ENCODE results near the gene KRT76. TPM values are rescaled to one million over a fixed set of nuclear protein-coding genes. Genes with fewer than 3 reads are reported as not detected.

KRT76 gene
- total RNA-seq, 1 experiment from 2014 or later, result not detected

DNA sequence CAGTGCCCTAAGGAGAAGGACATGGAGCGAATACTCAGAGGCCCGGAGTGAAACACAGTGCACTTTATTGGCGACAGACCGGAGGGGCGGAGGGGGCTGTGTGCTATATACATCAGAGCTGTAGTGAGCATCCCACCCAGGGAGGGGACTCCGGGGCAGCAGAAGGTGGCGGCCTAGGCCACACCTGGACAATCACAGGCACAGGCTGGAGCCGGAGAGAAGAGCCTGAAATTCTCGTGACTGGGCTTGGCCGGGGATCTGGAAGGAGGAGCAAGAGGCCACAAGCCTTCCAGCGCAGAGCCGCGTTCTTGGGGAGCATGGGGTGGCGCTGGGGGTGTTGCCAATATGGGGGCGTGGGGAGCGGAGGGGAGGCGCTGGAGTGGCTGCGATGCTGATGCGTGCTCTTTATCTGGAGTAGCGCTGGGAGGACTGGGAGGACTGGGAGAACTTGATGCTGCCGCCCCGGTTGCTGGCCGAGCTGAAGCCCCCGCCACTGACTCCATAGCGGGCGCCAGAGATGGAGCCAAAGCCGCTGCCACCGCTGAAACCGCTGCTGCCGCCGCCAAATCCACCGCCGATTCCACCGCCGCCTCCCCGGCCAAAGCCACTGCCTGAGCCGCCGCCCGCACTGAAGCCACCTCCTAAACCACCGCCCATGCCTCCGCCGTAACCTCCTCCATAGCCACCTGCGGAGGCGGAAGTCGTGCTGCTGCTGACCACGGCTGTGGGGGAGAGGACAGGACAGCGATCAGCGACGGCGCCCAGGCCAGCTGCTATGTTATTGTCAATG lies 12.7 kb upstream of the KRT76 start:
- TF ChIP-seq, protein P1, sequence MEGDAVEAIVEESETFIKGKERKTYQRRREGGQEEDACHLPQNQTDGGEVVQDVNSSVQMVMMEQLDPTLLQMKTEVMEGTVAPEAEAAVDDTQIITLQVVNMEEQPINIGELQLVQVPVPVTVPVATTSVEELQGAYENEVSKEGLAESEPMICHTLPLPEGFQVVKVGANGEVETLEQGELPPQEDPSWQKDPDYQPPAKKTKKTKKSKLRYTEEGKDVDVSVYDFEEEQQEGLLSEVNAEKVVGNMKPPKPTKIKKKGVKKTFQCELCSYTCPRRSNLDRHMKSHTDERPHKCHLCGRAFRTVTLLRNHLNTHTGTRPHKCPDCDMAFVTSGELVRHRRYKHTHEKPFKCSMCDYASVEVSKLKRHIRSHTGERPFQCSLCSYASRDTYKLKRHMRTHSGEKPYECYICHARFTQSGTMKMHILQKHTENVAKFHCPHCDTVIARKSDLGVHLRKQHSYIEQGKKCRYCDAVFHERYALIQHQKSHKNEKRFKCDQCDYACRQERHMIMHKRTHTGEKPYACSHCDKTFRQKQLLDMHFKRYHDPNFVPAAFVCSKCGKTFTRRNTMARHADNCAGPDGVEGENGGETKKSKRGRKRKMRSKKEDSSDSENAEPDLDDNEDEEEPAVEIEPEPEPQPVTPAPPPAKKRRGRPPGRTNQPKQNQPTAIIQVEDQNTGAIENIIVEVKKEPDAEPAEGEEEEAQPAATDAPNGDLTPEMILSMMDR (conservative IDR thresholded peaks at IDR 0.05), result no peak
- no peaks in the 10 kb centered on the region for H3K36me3 Mint-ChIP-seq (ENCODE audit: insufficient read depth in 1 of 3, low read depth in 3 of 3)

More for the DNA sequence above, 12.7 kb upstream of the KRT76 start:
- H3K27me3 Mint-ChIP-seq (ENCODE audit: low read depth), result peaks cover 9% of the 10 kb centered on the region
- no peak overlapping the region for H3K23ac ChIP-seq (ENCODE audit: insufficient read length, low read depth, low read length)
- no peak overlapping the region for H2BK20ac ChIP-seq (ENCODE audit: low read depth, low read length, poor library complexity, severe bottlenecking)
- no peak overlapping the region for H3K27ac Mint-ChIP-seq
- H2BK120ac ChIP-seq (ENCODE audit: low read depth, low read length, poor library complexity, severe bottlenecking), result no peak overlapping the region
- no peaks in the 10 kb centered on the region for H3K27me3 ChIP-seq (ENCODE audit: insufficient read depth, low read length)
- no peak overlapping the region for H3K27ac ChIP-seq (ENCODE audit: insufficient read length, low read depth, low read length)
- H4K8ac ChIP-seq (replicated peaks; ENCODE audit: insufficient read length, low read depth, low read length), result no peak overlapping the region
- H3K4ac ChIP-seq (ENCODE audit: low read depth, low read length), result no peak overlapping the region
- H3K79me1 ChIP-seq (ENCODE audit: insufficient read depth, low read depth, low read length, poor library complexity, severe bottlenecking), result no peaks in the 10 kb centered on the region
- peaks cover 3 to 10% of the 10 kb centered on the region in 2 experiments; a peak in 3 of 4 replicates for H3K4me1 Mint-ChIP-seq
- no peak overlapping the region for H2BK15ac ChIP-seq (ENCODE audit: low read depth, low read length)
- no peaks in the 10 kb centered on the region for H3K4me1 ChIP-seq (ENCODE audit: insufficient read depth, low read length)
- no peak overlapping the region for H2AFZ ChIP-seq (ENCODE audit: low read length)
- no peak overlapping the region for H3K18ac ChIP-seq (ENCODE audit: insufficient read length, low read depth, low read length)
- no peak overlapping the region for H2BK12ac ChIP-seq (ENCODE audit: insufficient read length, low read depth, low read length)
- no peaks in the 10 kb centered on the region for H3K23me2 ChIP-seq (ENCODE audit: insufficient read length, low read depth, low read length, poor library complexity, severe bottlenecking)
- no peak overlapping the region for H3K9ac ChIP-seq (ENCODE audit: extremely low read depth, insufficient read length, low read length)
- H3T11ph ChIP-seq (ENCODE audit: low read length), result no peak overlapping the region
- peak; percentile 67 for DNase-seq
- no peaks in the 10 kb centered on the region for H4K20me1 ChIP-seq (ENCODE audit: control insufficient read depth, insufficient read depth, insufficient read length)
- no peak overlapping the region; the same call in 1 of the 2 replicates for H3K14ac ChIP-seq (ENCODE audit: insufficient read depth, low read length)
- WGBS (ENCODE audit: extremely low coverage, insufficient read length, low lambda C conversion rate), result no CpG with 5 or more reads among the region's 50 CpGs
- no peaks in the 10 kb centered on the region for H3K79me2 ChIP-seq (ENCODE audit: insufficient read depth, low read length)
- no peak overlapping the region for H2AK5ac ChIP-seq (ENCODE audit: insufficient read length, low read length)
- H4K91ac ChIP-seq (ENCODE audit: insufficient read length, low read depth, low read length), result no peak overlapping the region
- H3K4me3 Mint-ChIP-seq, result peak overlapping the region in 1 of 2 experiments; percentile 50; a peak in 1 of 5 replicates
- no peak overlapping the region for H3K56ac ChIP-seq (ENCODE audit: insufficient read length, low read depth, low read length)
- no peak overlapping the region for H2BK5ac ChIP-seq (ENCODE audit: insufficient read length, low read length)
- no peak overlapping the region for H4K5ac ChIP-seq (ENCODE audit: insufficient read length, low read depth, low read length)
- H3K9me3 Mint-ChIP-seq, result peaks cover 0 to 2% of the 10 kb centered on the region in 2 experiments; a peak in 2 of 5 replicates
- no peak overlapping the region for H3K4me2 ChIP-seq (ENCODE audit: insufficient read depth, insufficient read length, low read length)
- no peaks in the 10 kb centered on the region for H3K9me3 ChIP-seq (ENCODE audit: control insufficient read depth, low read depth, low read length)

All from H9 (cell line).